ENCODE measurements around the gene TRAPPC11.

Gene TRAPPC11

DNA sequence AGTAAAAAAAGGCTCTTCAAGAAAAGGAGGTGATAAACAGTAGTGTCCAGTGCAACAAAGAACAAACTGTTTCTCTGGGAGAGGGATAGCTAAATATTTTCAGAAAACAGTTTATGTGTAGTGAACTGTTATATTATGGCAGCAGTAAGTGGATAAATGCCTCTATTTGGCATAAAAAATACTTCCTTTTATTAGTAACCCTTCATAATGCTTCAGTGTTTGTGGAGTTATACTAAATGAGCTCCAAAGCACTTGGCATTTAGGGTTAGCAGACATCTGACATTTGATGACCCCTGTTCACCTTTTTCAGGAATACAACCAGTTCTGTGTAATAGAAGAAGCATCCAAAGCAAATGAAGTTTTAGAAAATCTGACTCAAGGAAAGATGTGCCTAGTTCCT, 31.9 kb downstream of the TRAPPC11 start:
- Mint-ChIP-seq H3K27me3 (ENCODE audit: low read depth, poor library complexity) (no peaks in the 10 kb centered on the region), H3K9me3 (no peaks in the 10 kb centered on the region), H3K4me1 (no peaks in the 10 kb centered on the region), H3K36me3 (ENCODE audit: low read depth) (peaks cover 71% of the 10 kb centered on the region), H3K27ac (no peak overlapping the region), H3K4me3 (no peak overlapping the region)
- TF ChIP-seq, protein P1, sequence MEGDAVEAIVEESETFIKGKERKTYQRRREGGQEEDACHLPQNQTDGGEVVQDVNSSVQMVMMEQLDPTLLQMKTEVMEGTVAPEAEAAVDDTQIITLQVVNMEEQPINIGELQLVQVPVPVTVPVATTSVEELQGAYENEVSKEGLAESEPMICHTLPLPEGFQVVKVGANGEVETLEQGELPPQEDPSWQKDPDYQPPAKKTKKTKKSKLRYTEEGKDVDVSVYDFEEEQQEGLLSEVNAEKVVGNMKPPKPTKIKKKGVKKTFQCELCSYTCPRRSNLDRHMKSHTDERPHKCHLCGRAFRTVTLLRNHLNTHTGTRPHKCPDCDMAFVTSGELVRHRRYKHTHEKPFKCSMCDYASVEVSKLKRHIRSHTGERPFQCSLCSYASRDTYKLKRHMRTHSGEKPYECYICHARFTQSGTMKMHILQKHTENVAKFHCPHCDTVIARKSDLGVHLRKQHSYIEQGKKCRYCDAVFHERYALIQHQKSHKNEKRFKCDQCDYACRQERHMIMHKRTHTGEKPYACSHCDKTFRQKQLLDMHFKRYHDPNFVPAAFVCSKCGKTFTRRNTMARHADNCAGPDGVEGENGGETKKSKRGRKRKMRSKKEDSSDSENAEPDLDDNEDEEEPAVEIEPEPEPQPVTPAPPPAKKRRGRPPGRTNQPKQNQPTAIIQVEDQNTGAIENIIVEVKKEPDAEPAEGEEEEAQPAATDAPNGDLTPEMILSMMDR (IDR thresholded peaks at IDR 0.05), result no peak
- no peak for DNase-seq

DNA sequence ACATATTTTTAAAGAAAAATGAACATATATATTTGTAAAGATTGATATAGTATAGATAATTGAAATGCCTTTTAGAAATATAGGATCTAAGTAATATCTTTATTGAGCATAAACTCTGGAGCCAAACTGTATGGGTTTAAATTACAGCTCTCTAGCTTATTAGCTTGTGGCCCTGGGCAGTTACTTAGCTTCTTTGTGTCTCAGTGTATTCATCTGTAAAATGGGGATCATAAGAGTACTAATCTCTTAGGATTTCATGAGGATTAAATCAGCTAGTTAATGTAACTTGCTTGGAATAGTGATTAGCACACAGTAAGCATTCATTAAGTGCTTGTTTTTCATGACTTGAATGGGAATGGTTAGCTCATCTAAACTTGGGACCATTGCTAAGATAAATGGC, 32.8 kb downstream of the TRAPPC11 start:
- Mint-ChIP-seq H3K27me3 (ENCODE audit: low read depth, poor library complexity) (no peaks in the 10 kb centered on the region), H3K9me3 (no peaks in the 10 kb centered on the region), H3K36me3 (ENCODE audit: low read depth) (peaks cover 71% of the 10 kb centered on the region), H3K27ac (no peak overlapping the region), H3K4me1 (no peaks in the 10 kb centered on the region), H3K4me3 (no peak overlapping the region)
- DNase-seq, result no peak
- TF ChIP-seq, protein P1 (IDR thresholded peaks at IDR 0.05), result no peak

DNA sequence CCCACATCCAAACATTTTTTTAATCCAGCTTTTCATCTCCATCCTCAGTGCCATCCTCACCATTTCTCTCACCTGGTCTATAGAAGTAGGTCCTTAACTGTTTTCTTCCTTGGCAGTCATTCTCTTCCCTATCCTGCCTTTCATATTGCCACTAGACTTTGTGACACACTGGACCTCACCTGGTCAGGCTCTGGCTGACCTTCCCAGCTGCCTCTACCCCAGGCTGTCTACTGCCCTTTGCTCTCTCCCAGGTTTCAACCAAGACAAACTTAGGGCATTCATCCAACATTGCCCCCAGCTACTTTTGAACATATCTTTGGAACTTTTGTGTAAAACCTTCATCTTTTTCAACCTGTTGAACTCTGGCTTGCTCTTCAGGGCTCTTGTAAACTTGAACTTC, 39.8 kb downstream of the TRAPPC11 start:
- peaks cover 2% of the 10 kb centered on the region for H3K27me3 Mint-ChIP-seq (ENCODE audit: low read depth, poor library complexity)
- H3K4me3 Mint-ChIP-seq, result no peak overlapping the region
- no peak for DNase-seq
- no peaks in the 10 kb centered on the region for H3K4me1 Mint-ChIP-seq
- H3K9me3 Mint-ChIP-seq, result peaks cover 12% of the 10 kb centered on the region
- H3K36me3 Mint-ChIP-seq (ENCODE audit: low read depth), result peaks cover 88% of the 10 kb centered on the region
- TF ChIP-seq, protein P1 (IDR thresholded peaks at IDR 0.05), result no peak
- no peak overlapping the region for H3K27ac Mint-ChIP-seq

DNA sequence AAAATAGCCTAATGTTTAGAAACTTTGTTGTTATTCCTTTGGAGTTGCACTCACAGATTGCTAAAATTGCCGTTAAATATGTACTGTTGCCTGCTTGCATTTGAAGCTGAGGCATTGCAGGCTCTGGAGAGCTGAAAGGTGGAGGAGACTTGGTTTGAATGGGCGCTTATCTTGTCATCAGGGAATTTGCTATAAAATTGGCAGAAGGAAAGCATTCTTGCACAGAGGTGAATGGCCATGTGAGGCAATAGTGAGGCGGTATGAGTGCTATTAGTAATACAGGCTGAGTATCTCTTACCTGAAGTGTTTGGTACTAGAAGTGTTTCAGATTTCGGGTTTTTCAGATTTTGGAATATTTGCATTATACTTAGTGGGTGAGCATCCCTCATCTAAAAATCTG, 41.3 kb downstream of the TRAPPC11 start:
- TF ChIP-seq, protein P1 (IDR thresholded peaks at IDR 0.05), result no peak
- peaks cover 92% of the 10 kb centered on the region for H3K36me3 Mint-ChIP-seq (ENCODE audit: low read depth)

DNA sequence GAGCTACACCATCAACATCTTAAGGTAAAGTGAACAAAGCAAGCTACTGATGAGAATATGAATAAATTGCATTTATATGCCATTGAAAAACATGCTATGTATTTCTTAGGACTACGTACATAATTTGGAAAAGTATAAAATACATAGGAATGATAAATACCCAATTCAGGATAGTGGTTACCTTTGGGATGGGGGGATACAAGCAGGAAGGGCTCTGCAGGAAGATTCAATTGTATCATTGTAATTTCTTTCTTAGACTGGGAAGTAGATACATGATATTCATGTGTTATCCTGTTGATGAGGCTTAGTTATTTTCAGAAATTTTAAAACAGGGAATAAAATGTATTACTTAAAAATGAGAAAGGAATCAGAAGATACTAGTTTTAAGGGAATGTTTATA, 43.4 kb downstream of the TRAPPC11 start:
- TF ChIP-seq, protein P1 (IDR thresholded peaks at IDR 0.05), result no peak
- H3K27me3 Mint-ChIP-seq (ENCODE audit: low read depth, poor library complexity), result peaks cover 2% of the 10 kb centered on the region
- no peak for DNase-seq
- H3K36me3 Mint-ChIP-seq (ENCODE audit: low read depth), result peaks cover 93% of the 10 kb centered on the region
- H3K4me3 Mint-ChIP-seq, result no peak overlapping the region
- no peak overlapping the region for H3K27ac Mint-ChIP-seq
- H3K4me1 Mint-ChIP-seq, result no peaks in the 10 kb centered on the region
- H3K9me3 Mint-ChIP-seq, result peaks cover 12% of the 10 kb centered on the region

More for the DNA sequence above, 41.3 kb downstream of the TRAPPC11 start:
- H3K4me1 Mint-ChIP-seq, result no peaks in the 10 kb centered on the region
- no peak for DNase-seq
- peaks cover 12% of the 10 kb centered on the region for H3K9me3 Mint-ChIP-seq
- no peak overlapping the region for H3K27ac Mint-ChIP-seq
- H3K27me3 Mint-ChIP-seq (ENCODE audit: low read depth, poor library complexity), result peaks cover 2% of the 10 kb centered on the region
- no peak overlapping the region for H3K4me3 Mint-ChIP-seq

DNA sequence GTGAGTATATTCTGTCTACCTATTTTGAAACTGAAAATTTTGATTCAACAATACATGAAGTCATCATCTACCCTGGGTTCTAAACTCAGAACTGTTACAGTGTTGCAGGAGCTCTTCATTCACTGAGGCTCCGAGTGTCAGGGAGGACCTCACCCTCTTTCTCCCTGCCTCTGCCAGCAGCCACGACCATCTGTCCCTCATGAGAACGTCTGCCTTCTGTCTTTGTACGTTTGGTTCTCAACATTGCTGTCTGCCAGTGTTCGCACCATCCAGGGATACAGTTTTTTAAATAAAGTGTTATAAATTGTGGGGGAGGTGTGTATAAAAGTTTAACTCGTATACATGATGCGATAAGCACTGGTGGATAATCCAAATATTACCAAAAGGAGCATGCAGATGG, 55.5 kb downstream of the TRAPPC11 start:
- no peak overlapping the region for H3K27ac Mint-ChIP-seq
- H3K4me3 Mint-ChIP-seq, result no peak overlapping the region
- H3K9me3 Mint-ChIP-seq, result no peaks in the 10 kb centered on the region
- TF ChIP-seq, protein P1 (IDR thresholded peaks at IDR 0.05), result no peak
- no peaks in the 10 kb centered on the region for H3K4me1 Mint-ChIP-seq
- no peak for DNase-seq
- peaks cover under 1% of the 10 kb centered on the region for H3K27me3 Mint-ChIP-seq (ENCODE audit: low read depth, poor library complexity)
- peaks cover 21% of the 10 kb centered on the region for H3K36me3 Mint-ChIP-seq (ENCODE audit: low read depth)

Data from nephron progenitor cell (in vitro differentiated cells).